D341Med (cell line): ENCODE results near the gene TOX3.

Experiments used
- DNase-seq: peaks from one replicate; pipeline ENCODE4 v3.0.0; 2012; ENCODE audit warnings: low spot score

Gene TOX3

DNA sequence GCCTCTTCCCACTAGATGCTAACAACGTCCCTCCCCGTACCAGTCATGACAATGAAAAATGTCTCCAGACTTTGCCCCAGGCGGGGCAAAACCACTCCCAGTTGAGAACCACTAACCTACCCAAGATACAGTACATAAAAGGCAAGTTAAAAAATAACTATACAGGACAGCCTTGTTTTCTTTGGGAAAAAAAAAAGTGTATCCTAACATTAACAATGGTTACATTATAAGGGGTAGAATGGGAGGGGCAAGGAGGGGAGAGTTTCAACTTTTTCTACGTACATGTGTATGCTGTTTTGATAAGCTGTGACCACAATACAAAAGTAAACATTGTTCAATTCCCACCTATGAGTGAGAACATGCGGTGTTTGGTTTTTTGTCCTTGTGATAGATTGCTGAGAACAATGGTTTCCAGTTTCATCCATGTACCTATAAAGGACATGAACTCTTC is 94.9 kb downstream of the TOX3 start:
- no peak for DNase-seq

GRCh38 chr16:52450916-52451315 is 96.0 kb downstream of the TOX3 start:
- DNase-seq = no peak

DNA sequence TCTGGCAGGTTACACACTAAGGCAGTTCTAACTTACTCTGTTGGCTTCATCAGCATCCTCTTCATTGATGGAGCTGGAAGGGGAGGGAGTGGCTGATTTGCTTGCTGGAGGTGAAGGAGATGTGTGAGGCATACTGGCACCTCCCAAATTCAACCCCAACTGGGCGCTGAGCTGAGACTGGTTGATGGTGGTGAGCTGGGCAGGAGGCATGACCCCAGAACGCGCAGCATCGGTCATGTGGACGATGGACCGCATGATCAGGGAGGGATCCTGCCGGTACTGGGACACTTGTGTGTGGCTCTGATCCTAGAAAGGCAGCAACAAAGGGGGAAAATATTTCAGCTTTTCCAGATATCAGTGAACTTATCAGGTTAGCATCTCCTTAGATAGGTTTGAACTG is 96.7 kb downstream of the TOX3 start:
- no peak for DNase-seq

DNA sequence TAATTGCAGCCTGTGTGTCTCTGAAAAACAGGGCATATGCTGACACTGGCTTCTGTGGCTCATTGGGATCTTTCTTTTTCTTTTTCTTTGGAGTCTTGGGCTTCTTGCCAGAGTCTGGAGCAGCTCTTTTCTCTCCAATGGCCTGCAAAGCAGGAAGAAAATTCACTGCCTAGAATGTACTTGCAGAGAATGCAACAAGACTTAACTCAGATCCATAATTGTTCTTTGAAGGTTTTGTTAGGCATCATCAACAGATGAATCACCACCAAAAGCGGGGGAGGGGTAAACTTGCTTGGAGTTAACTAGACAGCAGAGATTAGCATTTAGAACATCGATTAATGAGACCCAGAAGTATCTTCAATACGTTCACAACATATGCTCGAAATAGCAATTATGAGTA is 100.9 kb downstream of the TOX3 start:
- no peak for DNase-seq

GRCh38 chr16:52441886-52442285 is 105.1 kb downstream of the TOX3 start:
- no peak for DNase-seq

DNA sequence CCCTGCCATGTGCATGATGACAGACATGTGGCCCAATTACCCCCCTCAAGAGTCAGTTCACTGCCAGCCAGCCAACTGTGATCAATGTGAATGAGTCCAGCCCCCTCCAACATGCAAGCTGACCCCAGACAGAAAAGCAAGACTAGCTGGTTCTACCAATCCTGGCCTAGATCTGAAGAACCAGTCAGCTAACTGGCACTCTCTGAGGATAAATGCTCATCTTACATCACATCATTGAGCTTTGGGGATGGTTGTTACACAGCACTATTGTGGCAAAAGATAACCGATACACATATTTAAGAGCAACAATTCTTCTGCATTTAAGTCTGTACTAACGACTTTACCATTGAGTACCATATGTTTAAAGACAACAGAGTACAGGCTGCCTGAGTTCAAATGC is 106.7 kb downstream of the TOX3 start:
- no peak for DNase-seq

DNA sequence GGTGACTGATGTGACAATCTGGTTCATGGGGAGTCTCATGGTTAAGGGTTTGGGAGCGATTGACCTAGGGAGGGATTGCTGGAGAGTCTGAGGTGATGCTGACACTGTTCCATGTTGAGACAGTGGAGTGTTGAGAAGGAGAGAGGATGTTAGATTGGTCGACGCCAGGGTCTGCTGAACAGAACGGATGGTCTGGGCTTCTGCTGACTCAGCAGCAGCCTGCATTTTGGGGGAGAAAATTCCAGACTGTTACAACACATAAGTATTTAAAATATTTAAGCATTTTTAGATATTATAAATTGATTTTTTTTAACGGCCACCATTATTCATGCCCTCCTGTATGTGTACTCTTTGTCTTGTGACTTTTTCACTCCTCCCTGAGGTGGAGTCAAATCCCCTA is 107.2 kb downstream of the TOX3 start:
- DNase-seq = no peak

GRCh38 chr16:52439171-52439701 is 107.7 kb downstream of the TOX3 start:
- DNase-seq = no peak

DNA sequence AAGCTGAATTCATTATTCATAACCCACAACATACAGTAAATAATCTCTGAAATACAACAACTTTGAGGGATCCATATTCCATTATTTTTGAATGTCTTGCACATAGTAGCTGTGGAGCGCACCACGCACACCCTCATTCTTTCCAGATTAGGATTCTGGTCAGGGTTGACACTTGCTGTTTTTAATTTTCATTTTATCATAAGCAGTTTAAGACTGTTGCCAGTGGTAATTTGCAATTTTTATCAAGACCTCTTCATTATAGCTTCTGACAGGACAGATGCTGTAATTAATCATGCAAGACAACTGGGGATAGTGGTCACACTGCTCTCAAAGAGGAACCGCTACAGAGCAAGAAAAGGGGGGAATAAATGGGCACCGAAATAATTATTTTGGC is 109.7 kb downstream of the TOX3 start:
- DNase-seq = no peak

DNA sequence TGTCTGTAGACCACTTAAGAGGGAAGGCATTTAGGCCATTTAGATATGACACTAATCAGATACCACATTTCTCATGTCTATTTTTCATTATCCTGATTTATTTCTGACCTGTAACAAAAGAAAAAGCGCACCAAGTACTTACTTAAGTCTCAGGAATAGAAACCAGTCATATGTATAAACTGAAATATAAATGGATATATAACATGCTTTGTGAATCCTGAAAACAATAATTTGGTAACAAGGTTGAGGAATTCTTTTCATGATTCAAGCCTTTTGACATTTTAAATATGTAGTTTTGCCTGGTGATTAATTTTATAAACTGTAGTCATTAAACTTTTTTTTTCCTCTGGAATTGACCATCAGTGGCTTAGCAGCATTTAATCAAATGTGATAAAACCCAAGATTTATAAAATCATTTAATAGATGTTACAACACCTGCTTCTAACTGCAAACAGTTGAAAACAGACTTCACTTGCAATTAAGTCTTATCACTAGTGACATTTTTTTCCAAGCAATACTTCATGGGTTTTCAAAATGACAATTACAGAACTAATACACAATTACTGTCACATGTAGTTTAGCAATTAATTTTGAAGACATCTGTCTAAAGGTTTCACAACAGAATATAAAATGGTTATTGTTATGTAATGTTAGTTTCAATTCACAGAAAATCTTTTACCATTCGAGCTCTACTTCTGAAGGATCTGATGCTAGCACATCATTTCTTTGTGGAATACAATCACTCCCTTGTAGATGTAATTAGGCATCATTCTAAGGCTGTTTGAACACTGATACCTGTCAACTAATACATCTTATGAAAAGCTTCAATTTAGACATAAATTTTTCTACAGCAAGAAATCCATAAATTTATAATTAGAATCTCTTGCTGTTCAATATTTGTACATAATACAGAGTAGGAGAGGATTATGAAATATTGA is 110.3 kb downstream of the TOX3 start:
- DNase-seq = no peak

DNA sequence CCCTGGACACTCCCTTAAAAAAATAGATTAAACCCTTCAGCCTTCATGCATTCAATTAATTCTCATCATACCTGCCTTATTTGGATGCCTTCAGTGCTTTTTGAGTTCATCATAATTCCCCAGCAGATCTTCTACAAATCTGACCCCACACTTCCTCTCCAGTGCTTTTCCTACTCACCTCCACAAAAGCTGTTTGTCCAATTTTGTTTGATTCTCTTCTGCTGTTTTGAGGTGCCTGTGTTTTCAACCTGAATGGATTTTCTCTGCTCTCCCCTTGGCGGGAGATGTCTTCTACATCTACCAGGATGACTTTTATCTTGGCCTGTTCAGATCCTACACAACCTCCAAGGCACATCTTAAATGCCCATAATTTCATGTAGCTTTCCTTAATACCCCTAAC is 112.7 kb downstream of the TOX3 start:
- no peak for DNase-seq

DNA sequence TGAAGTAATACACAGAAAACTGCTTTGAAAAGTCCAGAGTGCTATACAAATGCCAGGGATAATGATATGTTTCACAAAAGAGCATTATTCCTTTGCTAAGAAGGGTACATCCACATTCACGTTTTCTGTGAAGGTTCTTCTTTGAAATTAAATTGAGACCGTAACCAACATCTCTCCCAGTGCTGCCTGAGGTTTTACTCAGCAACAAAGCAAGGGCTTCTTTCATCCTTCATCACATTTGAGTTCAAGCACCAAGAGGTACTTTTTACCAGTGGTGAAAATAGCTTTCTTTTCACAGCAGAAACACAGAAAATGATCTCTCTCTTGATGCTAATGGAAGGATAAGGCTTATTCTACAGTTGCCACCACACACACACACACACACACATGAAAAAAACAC is 113.3 kb downstream of the TOX3 start:
- DNase-seq = no peak

DNA sequence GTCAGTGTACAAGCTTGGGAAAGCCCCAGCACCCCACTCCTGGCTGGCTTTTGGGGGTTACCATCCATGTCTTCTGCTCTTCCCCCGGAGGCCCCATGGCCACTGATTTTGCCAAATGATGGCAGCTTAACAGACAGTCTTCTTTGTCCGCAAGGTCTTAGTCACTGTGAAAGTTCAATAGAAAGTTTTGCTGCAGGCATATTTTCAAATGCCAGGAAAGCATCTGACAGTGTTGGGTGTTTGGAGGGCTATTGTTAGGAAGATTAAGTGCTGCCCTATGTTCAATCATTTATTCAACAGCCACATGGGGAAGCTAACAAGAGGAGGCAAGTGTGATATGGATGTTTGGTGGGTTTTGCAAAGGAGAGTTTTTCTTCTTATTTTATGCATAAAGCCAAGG is 122.4 kb downstream of the TOX3 start:
- DNase-seq = no peak

GRCh38 chr16:52422307-52422706 is 124.6 kb downstream of the TOX3 start:
- no peak for DNase-seq

DNA sequence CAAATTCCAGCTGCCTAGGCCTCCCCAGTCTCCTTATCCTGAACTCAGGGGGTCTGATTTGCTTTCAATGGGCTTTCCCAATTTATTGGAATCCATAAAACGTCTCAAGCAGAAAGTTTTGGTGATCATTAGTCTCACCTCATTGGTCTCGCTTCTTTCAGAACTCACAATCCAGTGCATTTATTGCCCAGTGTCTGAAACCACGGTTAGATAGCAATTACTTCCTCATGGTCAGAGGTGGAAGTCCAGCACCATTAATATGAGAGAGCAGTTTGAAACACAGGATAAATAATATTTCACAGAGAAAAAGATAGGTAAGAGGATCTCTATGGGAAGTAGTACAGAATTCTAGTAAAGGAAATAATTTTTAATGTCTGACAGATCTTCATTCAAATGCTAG is 128.7 kb downstream of the TOX3 start:
- no peak for DNase-seq

DNA sequence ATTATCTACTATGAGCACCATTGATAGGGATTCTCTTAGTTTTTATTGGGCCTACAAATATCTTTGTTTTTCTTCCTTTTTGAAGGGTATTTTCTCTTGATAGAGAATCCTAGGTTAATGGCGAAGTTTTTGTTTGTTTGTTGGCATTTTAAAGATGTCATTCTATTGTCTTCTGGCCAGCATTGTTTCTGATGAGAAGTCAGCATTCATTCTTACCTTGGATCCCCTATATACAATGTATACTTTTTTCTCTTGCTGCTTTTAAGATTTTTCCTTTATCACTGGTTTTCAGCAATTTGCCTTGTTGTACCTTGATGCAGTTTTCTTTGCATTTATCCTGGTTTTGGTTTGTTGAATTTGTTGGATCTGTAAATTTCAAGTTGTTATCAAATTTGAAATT is 130.1 kb downstream of the TOX3 start:
- no peak for DNase-seq

DNA sequence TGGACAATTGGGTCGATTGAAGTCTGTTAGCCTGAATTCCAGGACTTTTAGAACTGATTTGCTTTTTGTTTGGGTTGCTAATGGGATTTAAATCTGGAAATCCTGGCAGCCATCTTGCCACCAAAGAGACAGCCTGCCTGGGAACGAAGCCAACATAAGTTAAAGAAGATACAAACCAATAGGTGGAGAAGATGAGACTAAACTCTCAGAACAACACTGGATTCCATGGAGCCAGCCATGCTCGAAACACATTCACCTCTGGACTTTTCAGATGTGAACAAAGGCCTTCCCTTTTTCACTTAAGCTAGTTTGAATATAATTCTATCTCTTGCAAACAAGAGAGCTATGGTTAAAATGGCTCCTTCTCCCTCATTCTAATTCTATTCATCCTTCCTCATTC is 135.9 kb downstream of the TOX3 start:
- DNase-seq = no peak

- no peak for DNase-seq
These were observed 138.6 kb downstream of the TOX3 start for GRCh38 chr16:52408191-52408845.

- DNase-seq = no peak
These were observed 139.2 kb downstream of the TOX3 start for GRCh38 chr16:52407778-52408177.

DNA sequence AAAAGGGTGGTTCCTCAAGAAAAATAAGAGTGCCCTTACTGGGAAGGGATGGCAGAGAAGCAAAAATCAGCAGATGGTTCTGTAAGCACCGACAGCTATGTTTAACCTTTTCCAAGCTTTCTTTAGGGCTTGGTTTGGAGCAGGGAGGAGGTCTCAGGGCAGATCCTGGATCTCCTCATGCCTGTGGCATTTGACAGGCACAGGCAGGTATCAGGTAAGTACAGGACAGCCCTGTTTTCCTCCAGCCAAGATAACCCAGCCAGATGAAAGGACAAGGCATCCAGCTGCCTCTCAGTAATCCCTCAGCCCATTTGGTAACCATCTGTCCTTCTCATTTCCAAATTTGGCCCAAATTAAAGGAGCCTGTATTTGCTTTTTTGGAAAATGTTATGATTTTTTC is 141.5 kb downstream of the TOX3 start:
- no peak for DNase-seq

DNA sequence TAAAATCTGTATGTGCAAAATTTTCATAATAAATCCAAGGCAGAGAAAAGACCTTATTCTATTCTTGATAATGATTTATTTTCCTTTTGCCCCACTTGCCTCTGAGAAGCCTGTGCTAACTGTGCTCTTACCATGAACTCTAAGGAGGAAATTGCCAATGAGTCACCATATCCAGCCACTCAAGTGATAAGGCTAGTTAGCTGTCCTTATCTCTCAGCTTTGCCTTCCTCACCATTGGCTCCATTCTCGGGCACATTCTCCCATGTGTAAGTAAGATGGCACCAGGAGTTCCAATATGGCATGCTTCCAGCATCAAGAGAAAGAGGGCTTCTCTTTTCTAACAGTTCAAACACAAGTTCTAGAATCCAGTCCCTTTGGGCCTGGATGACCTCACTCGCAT is 142.4 kb downstream of the TOX3 start:
- no peak for DNase-seq

DNA sequence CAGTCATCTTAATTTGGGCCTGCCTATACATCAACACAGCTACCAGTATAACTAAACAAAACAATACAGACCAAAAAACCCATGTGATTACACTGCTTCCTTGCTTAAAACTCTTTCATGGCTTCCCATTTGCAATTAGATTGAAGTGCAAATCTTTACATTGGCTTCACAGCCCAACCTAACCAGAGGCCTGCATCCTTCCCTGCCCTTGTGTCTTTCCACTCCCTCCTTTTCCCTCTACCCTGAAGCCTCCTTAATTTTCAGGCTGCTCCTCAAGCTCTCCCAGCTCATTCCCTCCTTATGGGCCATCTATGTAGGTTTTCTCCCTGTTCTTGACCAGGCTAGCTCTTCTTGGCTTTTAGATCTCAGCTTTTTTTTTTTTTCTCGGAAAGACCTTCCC is 147.8 kb downstream of the TOX3 start:
- no peak for DNase-seq

- DNase-seq = no peak
These were observed 148.4 kb downstream of the TOX3 start for GRCh38 chr16:52398491-52398960.
